NCI-H146 treated with DMSO at 0.1 percent for 48 hours (cell line): Measurements from ENCODE around the gene KIF2C.
"Not testable (repeated sequence)": the region's sequence is repeated elsewhere in the genome, so short reads cannot be mapped to it uniquely, and the experiment has no call there.

ENCODE experiments used
- DNase-seq: peaks from one replicate; lab custom pipeline; 2025; ENCODE audit not compliant: unreplicated experiment; lab: John Stamatoyannopoulos, UW

The KIF2C gene

DNA sequence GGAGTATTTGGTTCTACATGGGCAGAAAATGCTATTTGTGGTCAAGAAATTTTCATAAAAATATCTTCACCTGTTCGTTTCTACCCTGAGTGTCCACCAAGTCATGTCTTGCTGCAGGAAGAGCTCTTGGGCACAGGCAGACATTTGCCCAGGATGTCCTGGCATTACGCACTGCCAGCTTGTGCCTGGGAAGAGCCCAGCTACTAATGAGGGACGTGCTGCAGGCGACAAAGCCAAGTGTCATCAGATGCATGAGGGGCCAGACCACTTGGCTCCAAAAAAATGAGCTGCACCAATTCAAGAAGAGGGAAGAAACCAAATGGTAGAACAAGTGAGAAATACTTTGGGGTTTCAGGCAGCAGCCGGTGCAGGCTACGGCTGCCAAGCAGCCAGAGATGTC is 21.5 kb upstream of the KIF2C start:
- DNase-seq: no peak

DNA sequence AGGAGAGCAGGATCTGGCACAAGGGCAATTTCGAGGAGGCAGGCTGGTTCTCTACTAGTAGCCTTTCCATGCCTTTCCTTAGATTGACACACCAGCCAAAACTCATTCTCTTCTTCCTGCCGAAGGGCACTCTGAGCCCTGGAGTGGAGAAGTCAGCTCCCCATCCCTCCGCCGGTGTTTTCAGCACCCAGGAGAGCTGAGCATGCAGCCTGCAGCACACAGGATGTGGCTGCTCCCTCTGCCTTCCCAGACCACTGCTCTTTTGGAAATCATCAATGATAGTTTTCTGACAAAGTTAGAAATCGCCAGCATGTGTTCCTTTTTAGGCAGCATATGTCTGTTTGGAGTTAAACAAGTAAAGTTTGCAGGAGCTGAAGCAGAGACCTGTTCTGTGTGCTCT is 20.3 kb upstream of the KIF2C start:
- no peak for DNase-seq

- no peak for DNase-seq
Measured at GRCh38 chr1:44720281-44720680, 19.4 kb upstream of the KIF2C start.

GRCh38 chr1:44721485-44722361 is 17.9 kb upstream of the KIF2C start:
- no peak for DNase-seq

- DNase-seq: no peak
Measured at GRCh38 chr1:44723064-44723463, 16.6 kb upstream of the KIF2C start.

DNA sequence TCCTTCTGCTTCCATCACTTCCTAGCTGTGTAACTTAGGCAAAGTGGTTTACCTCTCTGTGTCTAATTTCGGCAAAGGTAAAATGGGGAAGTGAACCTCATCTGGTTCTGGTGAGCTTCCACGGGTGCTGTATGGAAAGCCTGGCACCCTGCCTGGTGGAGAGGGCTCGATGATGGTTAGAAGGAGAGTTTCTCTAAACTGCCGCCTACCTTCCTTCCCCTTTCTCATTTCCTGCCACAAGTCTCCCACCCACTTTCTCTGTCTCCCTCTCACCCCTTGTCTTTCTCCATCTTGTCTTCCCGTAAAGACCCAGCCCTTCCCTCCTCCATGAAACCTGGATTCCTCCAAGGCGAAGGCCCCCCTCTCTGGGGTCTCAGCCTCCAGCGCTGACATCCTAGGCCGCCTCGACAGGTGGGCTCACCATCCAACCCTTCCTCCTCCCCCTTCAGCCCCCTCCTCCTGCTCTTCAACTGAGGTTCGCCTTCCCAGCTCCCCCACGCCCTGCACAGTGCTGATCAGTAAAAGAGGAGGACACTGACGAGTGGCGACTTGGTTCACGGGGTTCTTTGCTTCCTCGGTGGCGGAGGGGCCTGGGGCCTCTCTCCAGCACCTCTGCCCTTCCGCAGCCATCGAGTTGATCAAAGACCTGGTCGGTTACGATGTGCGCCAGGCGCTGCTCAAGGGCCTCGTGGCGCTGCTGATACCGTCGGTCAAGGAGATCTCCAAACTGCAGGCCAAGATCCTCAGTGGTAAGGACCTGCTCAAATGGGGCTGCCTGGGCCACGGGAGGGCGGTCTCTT is 15.9 kb upstream of the KIF2C start:
- no peak for DNase-seq

- DNase-seq: no peak
Measured at GRCh38 chr1:44724296-44724954, 15.2 kb upstream of the KIF2C start.

GRCh38 chr1:44724955-44725698 is 14.5 kb upstream of the KIF2C start:
- no peak for DNase-seq

GRCh38 chr1:44730741-44731512 is 8.7 kb upstream of the KIF2C start, which contains the start of gene RNU5D-1:
Gene RNU5D-1 (minus strand): TSS chr1:44731170.
- DNase-seq: peak; percentile 87

DNA sequence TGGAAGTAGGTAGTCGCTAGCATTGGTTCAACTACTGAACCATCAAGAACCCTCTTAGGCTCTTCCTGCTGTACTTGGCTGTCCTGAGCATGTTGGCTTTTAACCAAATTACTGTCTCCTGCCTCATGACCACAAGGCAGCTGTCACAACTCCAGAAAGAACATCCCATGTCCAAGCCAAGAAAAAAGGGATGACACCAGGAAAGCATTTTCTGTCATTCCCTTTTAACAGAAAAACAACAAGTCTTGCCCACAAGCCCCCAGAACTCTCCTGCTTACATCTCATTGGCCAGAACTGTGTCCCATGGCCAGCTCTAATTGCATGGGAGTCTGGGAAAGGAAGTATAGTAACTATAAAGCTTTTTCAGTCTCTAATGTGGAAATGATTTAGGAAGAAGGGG is 6.3 kb upstream of the KIF2C start:
- DNase-seq: no peak

DNA sequence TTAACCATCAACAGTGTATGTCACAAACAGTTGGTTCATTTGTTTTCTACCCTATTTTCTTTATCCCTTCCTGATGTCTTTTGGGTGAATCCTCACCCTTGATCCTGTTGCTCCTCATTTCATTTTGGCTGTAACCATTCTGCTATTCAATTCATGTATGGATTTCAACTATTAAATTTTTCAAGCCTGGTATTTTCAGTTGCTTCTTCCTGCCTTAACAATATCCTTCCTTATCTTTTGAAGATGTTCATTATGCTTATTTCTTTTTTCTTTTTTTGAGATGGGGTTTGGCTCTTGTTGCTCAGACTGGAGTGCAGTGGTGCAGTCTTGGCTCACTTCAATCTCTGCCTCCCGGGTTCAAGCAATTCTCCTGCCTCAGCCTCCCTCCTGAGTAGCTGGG is 5.9 kb upstream of the KIF2C start:
- no peak for DNase-seq

GRCh38 chr1:44735992-44736391 is 3.6 kb upstream of the KIF2C start:
- no peak for DNase-seq

DNA sequence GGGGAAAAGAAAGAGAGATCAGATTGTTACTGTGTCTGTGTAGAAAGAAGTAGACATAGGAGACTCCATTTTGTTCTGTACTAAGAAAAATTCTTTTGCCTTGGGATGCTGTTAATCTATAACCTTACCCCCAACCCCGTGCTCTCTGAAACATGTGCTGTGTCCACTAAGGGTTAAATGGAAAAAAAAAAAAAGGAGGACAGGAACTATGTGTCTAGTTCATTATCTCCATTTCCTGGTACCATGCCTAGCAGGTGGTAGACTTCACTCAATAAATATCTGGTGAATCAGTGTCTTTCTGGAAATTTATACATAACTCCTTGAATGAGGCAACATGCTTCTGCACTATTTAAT is 707 bp upstream of the KIF2C start:
- not testable (repeated sequence) for DNase-seq

- no peak for DNase-seq
Measured at GRCh38 chr1:44740179-44740617, 561 bp downstream of the KIF2C start.

- no peak for DNase-seq
Measured at GRCh38 chr1:44743211-44743610, 3.6 kb downstream of the KIF2C start.

DNA sequence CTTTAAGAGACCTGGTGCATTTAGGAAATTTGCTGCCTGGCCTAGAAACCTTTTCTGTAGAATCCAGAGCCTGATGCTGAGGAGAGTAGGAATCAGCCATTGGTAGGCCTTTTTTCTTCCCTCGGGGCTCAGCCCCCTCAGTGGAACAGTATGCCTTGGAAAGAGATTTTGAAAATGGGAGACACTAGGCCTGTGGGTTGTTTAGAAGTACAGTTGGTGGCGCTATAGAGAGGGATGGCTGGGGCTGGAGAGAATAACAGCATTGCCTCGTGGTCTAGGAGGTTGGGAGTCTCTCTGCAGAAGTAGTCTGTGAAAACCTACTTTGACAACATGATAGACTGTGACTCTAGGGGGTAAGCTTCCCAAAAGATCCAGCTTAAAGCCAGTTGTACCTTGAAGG is 8.2 kb downstream of the KIF2C start:
- DNase-seq: no peak

GRCh38 chr1:44757420-44757819 is 17.8 kb downstream of the KIF2C start:
- no peak for DNase-seq

DNA sequence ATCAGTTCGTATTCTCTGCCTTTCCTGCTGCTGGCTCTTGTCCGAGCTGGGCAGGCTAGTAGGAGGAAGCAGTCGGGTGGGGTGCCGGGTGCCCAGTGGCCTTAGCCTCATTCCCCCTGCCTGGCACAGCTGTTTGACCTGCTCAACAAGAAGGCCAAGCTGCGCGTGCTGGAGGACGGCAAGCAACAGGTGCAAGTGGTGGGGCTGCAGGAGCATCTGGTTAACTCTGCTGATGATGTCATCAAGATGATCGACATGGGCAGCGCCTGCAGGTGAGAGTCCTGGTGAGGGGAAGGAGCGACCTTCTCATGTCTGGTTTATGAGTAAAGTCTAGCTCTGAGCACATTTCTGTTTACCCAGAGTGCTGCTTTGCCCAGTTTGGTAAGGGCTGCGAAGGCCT is 19.4 kb downstream of the KIF2C start:
- no peak for DNase-seq

DNA sequence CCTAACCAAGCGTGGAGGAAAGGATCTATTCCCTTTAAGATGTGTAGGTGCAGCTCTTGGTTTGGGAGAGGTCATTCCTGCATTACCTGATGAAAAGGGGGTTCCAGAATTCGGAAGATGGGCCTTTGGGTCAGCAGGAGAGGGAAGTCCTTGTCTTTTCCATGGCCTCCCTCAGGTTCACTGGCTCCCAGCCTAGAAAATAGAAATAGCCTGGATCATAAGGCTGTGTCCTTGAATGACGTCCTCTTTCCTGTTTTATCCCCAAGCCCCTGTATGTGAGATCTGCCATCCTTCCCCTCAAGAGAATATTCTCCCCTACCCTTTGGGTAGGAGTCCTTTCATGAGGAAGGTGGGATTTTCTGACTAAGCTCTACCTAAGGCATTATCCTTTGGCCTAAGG is 21.2 kb downstream of the KIF2C start:
- DNase-seq: no peak

- not testable (repeated sequence) for DNase-seq
Measured at GRCh38 chr1:44766421-44766820, 26.8 kb downstream of the KIF2C start.
